Hematopoietic multipotent progenitor cell treated with erythropoietin and hydrocortisone succinate and interleukin-3 and kit ligand, for 8 days (in vitro differentiated cells): ENCODE measurements around the gene MAML2.

Source experiments
- DNase-seq: peaks from one replicate; pipeline ENCODE4 v3.0.0-alpha.2; 2015

The MAML2 gene

GRCh38 chr11:96112192-96113128 is 230.5 kb downstream of the MAML2 start:
- DNase-seq: no peak

DNA sequence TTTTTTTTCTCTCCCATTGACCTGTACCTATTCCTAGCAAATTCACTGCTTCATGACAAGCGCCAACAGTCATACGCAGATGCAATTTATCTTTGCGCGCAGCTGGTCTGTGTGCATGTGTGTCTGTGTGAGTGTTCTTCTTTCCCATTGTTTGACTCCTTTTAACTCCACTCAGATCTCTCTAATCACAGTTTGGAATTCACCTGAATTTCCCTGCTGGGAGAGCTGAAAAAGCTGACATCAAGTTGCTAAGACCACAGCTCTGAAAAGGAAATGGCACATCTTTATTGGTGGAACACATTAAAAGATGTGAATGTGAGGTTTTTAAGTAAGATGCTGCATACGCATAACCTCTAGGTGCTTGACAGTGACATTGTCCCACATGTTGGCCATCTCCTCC is 231.7 kb downstream of the MAML2 start:
- DNase-seq: no peak

- no peak for DNase-seq
Measured at GRCh38 chr11:96110302-96110701, 232.7 kb downstream of the MAML2 start.

GRCh38 chr11:96109331-96110030 is 233.5 kb downstream of the MAML2 start:
- DNase-seq: no peak

DNA sequence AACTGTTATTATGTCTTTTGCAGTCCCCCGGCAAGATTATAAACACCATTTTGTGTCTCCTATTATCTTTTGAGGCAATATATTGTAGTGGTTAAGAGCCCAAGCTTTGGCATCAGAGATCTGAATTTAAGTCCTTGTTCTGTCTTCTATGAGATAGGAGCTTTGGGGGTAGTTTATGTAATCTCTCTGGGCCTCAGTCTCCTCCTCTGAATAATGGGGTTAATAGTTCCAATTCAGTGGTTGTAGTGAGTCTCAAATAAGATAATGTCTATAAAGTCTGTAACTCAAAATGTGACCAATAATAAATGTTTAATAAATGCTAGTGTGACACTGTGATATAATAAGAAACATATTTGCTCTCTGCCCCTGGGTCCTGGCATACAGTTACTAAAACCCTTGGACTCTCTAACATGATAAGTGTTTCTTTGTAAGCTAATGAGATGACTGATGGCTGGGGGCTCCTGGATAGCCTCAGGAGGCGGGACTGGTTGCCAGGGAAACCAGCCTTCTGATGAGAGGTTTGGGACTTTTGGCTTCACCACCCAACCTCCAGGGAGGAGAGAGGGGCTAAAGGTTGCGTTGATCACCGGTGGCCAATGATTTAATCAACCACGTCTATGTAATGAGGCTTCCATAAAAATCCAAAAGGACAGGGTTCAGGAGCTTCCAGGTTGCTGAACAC is 235.7 kb downstream of the MAML2 start:
- DNase-seq: no peak

GRCh38 chr11:96106645-96107044 is 236.3 kb downstream of the MAML2 start:
- no peak for DNase-seq

GRCh38 chr11:96105944-96106343 is 237.1 kb downstream of the MAML2 start:
- no peak for DNase-seq

DNA sequence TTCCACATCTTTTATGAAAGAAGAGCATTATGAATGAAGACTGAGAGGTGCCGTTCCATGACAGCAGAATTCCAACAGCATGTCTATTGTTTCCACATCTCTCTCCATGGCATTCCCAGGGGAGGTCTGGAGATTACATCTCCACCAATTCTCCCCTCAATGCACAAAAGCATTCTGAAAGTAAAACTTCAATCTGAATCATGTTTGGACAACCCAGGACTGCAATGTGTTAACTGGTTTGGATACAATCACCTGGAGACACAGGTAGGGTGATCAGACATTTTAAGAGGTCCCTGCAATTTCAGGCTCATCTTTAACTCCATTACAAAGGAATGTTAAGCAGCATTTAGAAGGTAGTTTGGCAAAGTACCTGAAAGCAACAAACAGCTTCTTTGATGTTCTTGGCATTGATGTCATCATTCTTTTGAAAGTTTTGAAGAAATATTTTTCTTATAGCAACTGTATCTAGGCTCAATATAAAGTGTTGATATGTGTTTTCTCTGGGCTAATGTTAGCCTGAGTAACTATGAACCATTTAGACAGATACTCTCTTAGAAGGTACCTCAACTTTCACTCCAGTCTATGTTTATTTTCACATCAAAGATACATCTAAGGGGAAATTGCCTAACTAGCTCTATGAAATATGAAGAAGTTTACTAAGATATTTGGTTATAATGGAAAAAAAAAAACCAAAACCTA is 237.6 kb downstream of the MAML2 start:
- no peak for DNase-seq

GRCh38 chr11:96104496-96104895 is 238.5 kb downstream of the MAML2 start:
- no peak for DNase-seq

DNA sequence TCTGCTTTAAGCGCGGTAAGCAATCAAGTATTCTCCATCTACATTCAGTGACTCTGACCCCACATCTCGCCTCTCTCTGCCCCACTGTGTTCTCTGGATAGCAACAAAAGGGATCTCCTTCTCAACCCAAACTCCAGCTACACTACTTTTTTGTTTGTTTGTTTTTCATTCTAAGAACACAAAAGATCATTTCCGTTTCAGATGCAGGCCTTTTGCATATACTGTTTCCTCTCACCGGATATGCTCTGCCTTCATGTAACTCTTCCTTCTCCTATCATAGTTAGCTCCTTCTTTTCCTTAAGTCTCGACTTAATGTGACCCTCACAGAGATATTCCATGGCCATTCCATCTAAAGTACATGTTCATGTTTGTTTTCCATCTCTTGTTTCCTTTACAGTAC is 239.3 kb downstream of the MAML2 start:
- DNase-seq: no peak

GRCh38 chr11:96103102-96103501 is 239.9 kb downstream of the MAML2 start:
- peak; percentile 8 for DNase-seq

DNA sequence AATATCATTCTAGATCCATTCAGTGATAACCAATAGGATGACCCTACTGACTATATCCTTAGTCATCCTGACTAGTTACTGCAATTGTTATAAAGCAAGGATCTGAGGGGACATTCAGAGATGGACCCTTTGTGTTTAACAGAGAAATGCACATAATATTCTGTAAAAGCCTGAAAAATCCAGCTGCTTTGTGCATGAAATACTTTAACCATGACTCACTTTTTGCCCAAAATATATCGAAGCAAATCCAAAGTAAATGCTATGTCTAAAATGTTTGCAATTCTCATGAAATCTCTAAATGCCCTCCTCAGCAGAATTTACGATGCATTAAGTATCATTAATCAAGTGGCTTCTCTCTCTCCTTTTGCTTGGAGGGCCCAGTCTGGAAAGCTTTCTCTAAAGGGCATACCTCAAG is 240.3 kb downstream of the MAML2 start:
- DNase-seq: no peak

DNA sequence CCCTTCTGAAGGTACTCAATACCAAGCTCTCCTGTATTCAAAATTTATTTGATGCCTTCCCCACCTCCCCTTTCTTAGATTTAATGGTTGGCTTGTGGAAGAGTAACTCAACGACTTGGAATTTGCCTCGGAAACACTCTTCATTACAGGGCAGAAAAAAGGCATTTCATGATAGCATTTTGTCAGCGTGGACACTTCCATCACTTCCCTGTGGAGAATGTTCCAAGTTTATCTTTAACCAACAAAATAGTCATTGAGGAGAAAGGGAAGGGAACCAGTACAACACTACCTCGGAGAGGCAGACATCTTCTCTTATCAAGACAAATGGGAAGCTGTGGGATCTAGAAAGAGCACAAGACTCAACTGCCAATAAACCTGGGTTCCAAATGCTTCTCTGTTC is 241.8 kb downstream of the MAML2 start:
- no peak for DNase-seq

GRCh38 chr11:96098511-96099241 is 244.3 kb downstream of the MAML2 start:
- no peak for DNase-seq

GRCh38 chr11:96097844-96098421 is 245.1 kb downstream of the MAML2 start:
- DNase-seq: no peak

DNA sequence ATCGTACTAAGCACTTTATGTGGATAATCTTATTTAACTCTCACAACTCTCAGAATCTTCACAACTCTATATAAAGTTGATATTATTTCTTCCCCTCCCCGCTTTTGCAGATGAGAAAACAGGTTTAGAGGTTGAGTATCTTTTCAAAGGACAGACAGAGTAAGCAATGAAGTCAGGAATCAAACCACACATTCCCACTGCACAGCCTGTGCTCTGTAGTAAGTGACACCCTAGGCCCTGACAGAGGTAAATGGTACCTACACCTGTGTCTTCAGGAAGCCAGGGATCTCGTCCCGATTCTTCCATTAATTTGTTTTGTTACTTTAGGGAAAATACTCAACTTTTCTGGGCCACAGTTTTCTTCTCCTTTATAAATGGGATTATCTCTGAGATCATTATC is 246.6 kb downstream of the MAML2 start:
- DNase-seq: no peak

GRCh38 chr11:96095884-96096303 is 247.1 kb downstream of the MAML2 start:
- DNase-seq: no peak

DNA sequence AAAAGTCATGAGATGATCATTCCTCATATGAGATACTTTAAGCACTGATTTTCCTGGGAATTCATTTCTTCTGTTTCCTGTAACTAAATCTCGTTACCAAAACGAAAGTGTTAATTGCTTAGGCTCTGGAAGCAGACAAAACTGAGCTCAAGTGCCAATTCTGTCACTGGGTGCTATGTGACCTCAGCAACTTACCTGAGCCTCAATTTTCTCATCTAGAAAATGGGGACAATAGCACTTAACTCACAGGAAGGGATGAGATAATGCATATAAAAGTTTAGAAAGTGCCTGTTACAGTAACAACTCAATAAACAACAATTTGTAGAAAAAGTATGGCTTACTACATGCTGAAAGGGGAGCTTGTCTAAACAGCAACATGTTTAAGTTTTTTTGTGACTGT is 248.8 kb downstream of the MAML2 start:
- DNase-seq: no peak

DNA sequence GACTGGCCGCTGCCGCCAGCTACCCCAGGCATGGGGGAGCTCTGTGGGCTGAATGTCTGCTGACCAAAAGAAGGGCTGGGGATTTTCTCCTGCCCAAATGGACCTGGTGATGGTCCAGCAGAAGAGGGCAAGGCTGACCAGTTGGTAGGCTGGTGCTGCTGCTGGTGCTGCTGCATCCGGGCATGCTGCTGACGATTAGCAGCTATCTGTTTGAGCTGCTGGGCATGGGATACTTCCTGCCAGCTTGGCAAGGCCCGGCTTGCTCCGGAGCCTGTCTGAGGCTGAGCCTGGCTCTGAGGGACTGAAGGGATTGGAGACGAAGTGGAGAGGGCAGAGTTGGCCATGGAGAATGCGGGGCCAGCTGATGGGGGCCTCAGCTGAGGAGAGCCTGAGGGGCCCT is 250.5 kb downstream of the MAML2 start:
- DNase-seq: no peak

GRCh38 chr11:96091476-96091875 is 251.5 kb downstream of the MAML2 start:
- peak; percentile 16 for DNase-seq

- no peak for DNase-seq
Measured at GRCh38 chr11:96090711-96091110, 252.3 kb downstream of the MAML2 start.

GRCh38 chr11:96088914-96089313 is 254.1 kb downstream of the MAML2 start:
- no peak for DNase-seq
